ENCODE measurements around the gene AHCTF1.
"Not testable (repeated sequence)": the region's sequence is repeated elsewhere in the genome, so short reads cannot be mapped to it uniquely, and the experiment has no call there.

GRCh38 chr1:246850640-246851039, 81.1 kb downstream of the AHCTF1 start:
- not testable (repeated sequence) for TF ChIP-seq CTCF, POLR2A (IDR thresholded peaks at IDR 0.05)

Measured in uterus (tissue), 2 donors.